NCI-H2171 (cell line): ENCODE data around the gene BTRC.
A peak's percentile ranks its signal among the peaks of the same experiment; 100 is the strongest.
"Not testable (repeated sequence)": the region's sequence is repeated elsewhere in the genome, so short reads cannot be mapped to it uniquely, and the experiment has no call there.

Experiments
- DNase-seq: peaks from one replicate; lab custom pipeline; 2025; lab: John Stamatoyannopoulos, UW

Gene BTRC

DNA sequence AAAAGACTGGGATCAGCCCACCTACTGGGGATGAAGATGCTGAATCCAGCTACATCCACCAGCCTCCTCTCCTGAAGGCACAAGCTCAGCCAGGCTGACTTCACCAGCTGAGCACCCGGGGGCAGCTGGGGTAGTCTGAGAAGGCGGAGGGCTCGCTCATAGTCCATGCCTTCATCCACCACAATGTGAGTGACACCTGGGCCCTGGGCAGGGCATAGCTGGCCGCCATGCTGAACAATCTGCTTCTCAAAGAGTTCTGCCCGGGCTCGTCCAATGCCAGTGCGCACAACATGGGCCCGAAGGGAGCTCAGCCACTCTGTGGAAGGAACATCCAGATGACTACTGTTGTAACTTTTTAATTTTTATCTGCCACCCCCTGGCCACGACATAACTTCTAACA lies 231.9 kb downstream of the BTRC start:
- no peak for DNase-seq

DNA sequence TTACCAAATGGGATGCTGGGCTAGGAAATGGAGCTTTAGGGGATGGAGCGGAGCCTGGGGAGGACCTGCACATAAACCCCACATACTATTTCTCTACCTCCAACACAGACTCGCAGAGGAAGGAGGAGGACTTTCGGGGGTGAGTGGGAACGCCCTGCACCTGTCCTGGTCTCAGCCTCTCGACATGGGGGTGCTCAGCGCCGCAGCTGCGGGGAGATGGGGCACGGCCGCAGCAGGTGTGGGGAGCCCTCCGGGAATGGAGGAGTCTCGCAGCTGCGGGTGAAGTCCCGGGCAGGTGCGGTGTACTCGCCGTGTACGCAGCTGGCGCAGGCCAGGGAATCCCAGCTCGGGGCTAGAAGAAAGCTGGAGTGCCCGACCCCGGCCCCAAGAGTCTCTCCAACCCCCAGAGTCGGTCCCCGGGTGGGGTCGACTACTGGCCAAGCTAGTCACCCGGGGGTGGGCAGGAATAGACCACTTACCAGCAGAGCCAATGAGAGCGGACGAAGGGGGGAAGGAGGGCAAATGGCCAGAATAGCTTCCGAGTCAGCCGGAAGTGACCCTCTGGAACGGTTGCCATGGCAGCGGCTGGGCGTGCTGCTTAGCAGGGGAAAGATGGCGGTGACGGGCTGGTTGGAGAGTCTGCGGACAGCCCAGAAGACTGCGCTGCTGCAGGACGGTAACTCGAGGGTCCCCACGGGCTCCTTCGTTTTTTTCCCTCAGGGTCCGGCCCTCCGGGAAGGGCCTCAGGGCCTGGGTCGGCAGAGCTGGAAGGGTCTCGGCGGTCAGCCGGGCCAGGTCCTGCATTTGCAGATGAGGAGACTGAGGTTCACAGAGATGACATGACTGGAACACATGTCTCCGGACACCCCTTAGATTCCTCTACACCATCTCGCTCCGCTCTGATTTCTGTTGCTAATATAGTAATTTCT lies 234.0 kb downstream of the BTRC start, which contains the start of the genes DPCD and POLL:
Gene DPCD, plus strand, starts transcription at position 597 of the 929 bp plus-strand sequence. Its CDS starts 16 bp downstream, at position 613.
Gene POLL, minus strand, starts transcription at position 533 of the 929 bp plus-strand sequence. CDS start 897 bp downstream, outside the sequence.
- peak; percentile 71 for DNase-seq

DNA sequence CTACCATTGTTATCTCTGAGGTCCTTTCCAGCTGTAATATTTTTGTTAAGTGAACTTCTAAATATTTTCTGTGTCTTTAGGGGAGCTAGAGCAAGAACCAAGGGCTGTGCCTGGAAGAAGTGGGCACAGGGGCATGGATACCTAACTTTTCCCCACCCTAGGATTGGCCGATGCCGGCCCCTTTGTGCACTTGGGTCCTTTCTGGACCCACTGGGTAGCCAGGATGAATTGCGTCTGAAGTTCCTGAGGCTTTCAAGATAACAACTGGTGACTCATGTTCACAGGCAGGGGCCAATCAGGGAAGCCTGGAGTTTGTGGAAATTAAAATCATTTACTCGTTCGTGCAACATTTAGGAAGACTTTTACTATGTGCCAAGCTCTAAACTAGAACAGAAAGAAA lies 234.9 kb downstream of the BTRC start:
- DNase-seq, result no peak

DNA sequence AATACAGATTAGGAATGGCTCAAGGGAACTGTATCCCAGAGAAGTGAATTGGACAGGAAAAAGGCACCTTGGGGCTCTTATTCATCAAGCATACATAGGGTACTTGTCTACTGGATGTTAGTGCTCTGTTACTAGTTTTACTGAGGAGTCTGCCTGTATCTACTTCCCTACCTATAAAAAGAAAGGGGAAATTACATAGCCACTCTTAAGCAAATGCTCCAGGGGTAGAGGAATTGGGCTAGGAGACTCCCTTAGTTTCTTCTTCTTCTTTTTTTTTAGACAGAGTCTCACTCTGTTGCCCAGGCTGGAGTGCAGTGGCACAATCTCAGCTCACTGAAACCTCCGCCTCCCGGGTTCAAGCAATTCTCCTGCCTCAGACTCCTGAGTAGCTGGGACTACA lies 239.4 kb downstream of the BTRC start:
- DNase-seq, result not testable (repeated sequence)

DNA sequence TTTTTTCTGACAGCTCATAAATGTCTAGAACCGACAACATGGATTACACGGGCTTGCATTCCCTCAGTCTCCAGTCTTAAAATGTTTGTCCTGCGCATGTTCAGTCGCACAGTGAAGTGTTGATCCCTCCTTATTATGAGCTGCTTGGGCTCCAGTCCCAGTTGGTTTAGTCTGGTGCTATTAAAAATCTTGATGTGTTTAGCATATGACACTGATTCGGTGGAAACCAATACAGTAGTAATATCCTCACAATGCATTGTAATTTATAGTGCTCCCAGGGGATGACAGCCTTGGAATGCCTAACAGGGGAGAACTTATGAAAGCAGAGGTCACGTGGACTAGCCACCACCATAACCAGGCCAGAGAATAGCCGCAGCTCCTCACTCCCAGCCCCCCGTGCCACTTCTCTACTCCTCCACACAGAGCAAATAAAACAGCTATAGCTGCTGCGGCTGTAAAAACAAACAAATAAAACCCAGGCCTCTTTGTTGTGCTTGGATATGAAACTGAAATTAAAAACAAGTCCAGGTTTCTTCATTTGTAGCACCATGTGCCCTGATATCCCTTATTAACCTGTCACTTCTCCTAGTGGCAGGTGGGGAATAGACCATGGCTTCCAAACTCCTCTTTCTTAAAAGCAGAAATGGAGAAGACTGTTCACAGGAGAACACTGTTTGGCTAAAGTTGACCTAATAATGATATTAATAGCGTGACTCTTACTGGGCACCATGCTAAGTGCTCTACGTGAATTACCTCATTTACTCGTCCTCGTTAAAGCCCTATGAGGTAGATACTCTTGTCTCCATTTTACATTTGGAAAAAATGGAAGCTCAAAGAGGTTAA lies 241.8 kb downstream of the BTRC start:
- DNase-seq, result no peak

DNA sequence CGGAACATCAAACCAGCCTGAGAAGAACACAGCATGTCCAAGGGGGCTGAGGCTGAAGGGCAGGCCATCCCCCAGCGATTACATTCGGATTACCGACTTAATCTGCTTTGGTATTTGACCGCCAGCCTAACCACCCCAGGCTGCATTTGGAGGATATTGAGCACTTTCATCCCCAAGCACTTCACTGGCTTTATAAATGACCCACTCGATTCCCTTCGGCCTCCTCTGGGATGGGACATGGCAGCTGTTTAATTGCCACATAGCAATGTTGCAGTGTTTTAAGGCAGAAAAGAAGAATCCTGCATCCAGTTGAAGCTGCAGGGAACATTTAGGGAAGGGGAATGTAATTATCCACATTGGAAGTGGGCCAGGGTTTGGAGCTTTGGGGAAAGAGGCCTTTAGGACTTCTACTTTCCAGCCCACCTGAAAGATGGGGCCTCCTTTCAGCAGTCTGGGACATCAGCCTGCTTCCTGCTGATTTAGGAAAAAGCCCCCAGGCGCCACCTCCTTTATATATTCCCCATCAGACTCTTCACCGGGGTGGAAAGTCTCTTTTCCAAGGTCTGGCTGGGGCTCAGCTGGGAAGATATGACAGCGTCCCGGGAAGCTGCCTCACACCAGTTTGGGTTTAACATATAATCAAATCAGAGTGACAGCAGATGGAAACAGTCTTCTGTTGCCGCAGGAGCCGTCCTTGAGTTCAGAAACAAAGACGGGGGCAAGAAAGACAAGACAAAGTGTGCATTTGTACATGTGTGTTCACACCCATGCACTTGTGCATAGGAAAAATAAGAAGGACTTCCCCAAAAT lies 243.3 kb downstream of the BTRC start:
- no peak for DNase-seq

DNA sequence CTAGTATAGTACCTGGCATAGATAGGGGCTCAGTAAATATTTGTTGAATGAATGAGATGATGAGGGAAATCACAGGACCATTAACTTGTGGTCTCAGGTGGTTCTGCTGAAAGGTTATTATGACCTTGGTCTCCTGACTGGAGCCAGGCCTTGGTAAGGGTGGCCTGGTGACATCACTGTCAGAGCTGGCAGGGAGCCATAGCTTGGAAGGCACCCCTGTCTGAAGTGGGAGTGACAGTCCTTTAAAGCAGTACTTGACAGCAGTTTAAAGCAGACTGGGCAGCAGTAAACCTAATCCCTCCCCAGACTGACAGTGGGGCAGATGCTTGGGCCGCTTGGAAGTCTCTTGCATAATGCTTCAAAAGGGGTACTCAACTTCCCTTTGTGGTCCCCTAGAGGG lies 247.6 kb downstream of the BTRC start:
- DNase-seq, result no peak

DNA sequence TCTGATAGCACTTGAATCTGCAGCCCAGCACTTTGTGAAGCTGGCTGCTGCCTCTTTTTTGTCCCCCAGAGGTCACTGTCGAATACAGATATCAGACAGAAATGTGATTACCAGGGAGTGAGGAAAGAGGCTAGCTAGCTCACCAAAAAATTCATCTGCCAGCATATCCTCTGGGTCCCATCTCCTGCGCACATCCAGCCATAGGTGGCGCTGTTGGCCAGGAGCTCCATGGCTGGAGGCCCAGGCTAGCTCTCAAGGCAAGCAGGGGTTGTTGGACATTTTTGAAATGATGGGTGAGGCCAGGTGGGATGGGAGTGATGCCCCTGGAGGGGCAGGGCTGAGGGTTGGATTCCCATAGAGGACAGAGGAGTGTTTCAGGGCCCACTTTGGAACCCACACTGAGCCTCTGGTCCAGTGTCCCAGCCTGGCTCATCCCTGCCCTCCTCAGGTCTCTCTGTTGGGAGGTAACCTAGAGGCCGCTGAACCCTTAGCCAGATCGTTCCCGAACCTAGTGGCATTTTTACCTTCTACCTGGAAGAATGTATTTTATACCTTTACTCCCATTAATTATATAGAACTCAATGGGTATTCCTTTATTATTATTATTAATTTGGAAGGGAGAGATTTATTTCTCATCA lies 248.9 kb downstream of the BTRC start:
- DNase-seq, result peak; percentile 65
